ENCODE data around the gene VAMP5. TPM values are rescaled to one million over a fixed set of nuclear protein-coding genes. Genes with fewer than 3 reads are reported as not detected.

VAMP5 gene
- total and polyA plus RNA-seq, 2 of the 8 experiments (the other 6 are each of a cell fraction or from before 2014, with no cell fraction given), result 4.7 to 14.2 TPM

DNA sequence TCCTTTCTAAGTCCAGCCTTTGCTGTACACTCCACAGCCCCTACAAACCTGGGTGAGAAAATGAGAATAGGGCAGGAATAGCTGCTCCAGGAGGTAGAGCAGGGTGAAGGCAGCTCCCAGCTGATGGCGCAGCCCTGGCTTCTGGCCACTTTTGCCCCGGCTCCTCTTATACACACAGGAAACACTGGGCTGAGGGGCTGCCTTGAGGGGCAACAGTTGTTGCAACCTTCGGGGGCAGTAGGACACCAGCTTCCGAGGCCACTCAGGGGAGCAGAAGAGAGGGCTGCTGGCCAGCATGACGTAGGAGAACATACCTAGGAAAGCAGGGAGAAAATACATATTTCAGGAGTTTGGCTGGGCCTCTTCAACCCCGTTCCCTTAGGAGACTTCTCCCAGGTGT, 31.0 kb upstream of the VAMP5 start:
- no peaks in the 10 kb centered on the region for H3K4me1 ChIP-seq (replicated peaks in 1 of 4; ENCODE audit: control insufficient read depth in 3 of 4, insufficient read depth in 4 of 4, low read length in 3 of 4)
- no peak overlapping the region for H3K18ac ChIP-seq (ENCODE audit: extremely low read depth, low read length)
- no peak overlapping the region for H2BK15ac ChIP-seq (ENCODE audit: low read length)
- no peak overlapping the region for H2AK5ac ChIP-seq (ENCODE audit: low read depth, low read length)
- DNase-seq (ENCODE audit: low read depth in 1 of 2, low spot score in 2 of 2), result no peak
- no peak overlapping the region for H4K91ac ChIP-seq (replicated peaks; ENCODE audit: insufficient read length, low read length)
- H4K5ac ChIP-seq (ENCODE audit: insufficient read length, low read depth, low read length), result no peak overlapping the region
- H3K4ac ChIP-seq (replicated peaks; ENCODE audit: insufficient read length, low read depth, low read length), result no peak overlapping the region
- CTCF ChIA-PET (ENCODE audit: partially characterized antibody), result interaction anchor here (0.6 to 10.1 kb wide), 10 partner anchors 13 to 1070 kb away, joined by 3 to 259 read pairs (median 8); partner anchors contain the start of genes MAT2A and SH2D6
- no peak overlapping the region for H3K4me3 ChIP-seq (ENCODE audit: extremely low read depth in 1 of 4, insufficient read depth in 2 of 4, low read depth in 3 of 4, low read length in 4 of 4)
- no peak overlapping the region for H3K14ac ChIP-seq (ENCODE audit: insufficient read length)
- H3K79me1 ChIP-seq (ENCODE audit: low read depth, low read length), result no peaks in the 10 kb centered on the region
- no peak overlapping the region for H3K4me2 ChIP-seq (ENCODE audit: insufficient read depth in 1 of 2, low read depth in 2 of 2, low read length in 2 of 2)
- H3K27me3 ChIP-seq (replicated peaks in 1 of 4; ENCODE audit: control insufficient read depth in 3 of 4, extremely low read depth in 1 of 4, insufficient read depth in 3 of 4, low read length in 3 of 4), result no peaks in the 10 kb centered on the region
- no peak overlapping the region for H3K27ac ChIP-seq (ENCODE audit: low read depth, low read length)
- H2BK120ac ChIP-seq (replicated peaks; ENCODE audit: low read depth, low read length), result no peak overlapping the region
- H3K79me2 ChIP-seq (ENCODE audit: control insufficient read depth in 1 of 2, insufficient read depth in 2 of 2, low read length in 2 of 2), result no peaks in the 10 kb centered on the region
- no peak for TF ChIP-seq RXRA (IDR thresholded peaks at IDR 0.05; ENCODE audit: insufficient read depth, low read depth, low read length)
- no peak for TF ChIP-seq SIX5 (IDR thresholded peaks at IDR 0.05; ENCODE audit: low read depth, low read length)
- TF ChIP-seq BRCA1 (IDR thresholded peaks at IDR 0.05; ENCODE audit: low read depth, low read length), result no peak
- TF ChIP-seq EGR1 (IDR thresholded peaks at IDR 0.05; ENCODE audit: borderline replicate concordance, low read depth, low read length), result no peak
- TF ChIP-seq SIRT6 (IDR thresholded peaks at IDR 0.05; ENCODE audit: low read length), result no peak
- TF ChIP-seq CBX8 (IDR thresholded peaks at IDR 0.05; ENCODE audit: borderline replicate concordance, low read depth, low read length), result no peak
- H3K9me3 ChIP-seq (ENCODE audit: insufficient read depth in 2 of 2, low read depth in 1 of 2, low read length in 1 of 2), result no peaks in the 10 kb centered on the region
- H3K9ac ChIP-seq (replicated peaks in 1 of 4; ENCODE audit: extremely low read depth in 1 of 4, low read depth in 3 of 4, low read length in 3 of 4), result no peak overlapping the region
- POLR2A ChIA-PET (ENCODE audit: partially characterized antibody), result interaction anchor here (1.6 to 38.6 kb wide), 6 partner anchors 5 to 199 kb away, joined by 4 to 1889 read pairs (median 600); partner anchors contain the start of genes CAPG, ELMOD3, GGCX and MAT2A
- no peak overlapping the region for H2AFZ ChIP-seq (ENCODE audit: low read length)
- H3K23ac ChIP-seq (ENCODE audit: insufficient read length), result no peak overlapping the region
- H2BK5ac ChIP-seq (ENCODE audit: low read depth, low read length), result no peak overlapping the region
- peaks cover 21 to 45% (median 33%) of the 10 kb centered on the region in 4 experiments for H3K36me3 ChIP-seq (ENCODE audit: control insufficient read depth in 2 of 4, insufficient read depth in 4 of 4, low read length in 3 of 4)
- H2BK12ac ChIP-seq (ENCODE audit: low read depth, low read length), result no peak overlapping the region
- no peak for FAIRE-seq
- no peaks in the 10 kb centered on the region for H3K23me2 ChIP-seq (ENCODE audit: low read depth, low read length)
- WGBS, 2 experiments (ENCODE audit: extremely low coverage in 1 of 2, insufficient coverage in 1 of 2, insufficient read length in 1 of 2, insufficient replicate concordance in 2 of 2, low coverage in 1 of 2, low lambda C conversion rate in 2 of 2, missing lambda C conversion rate in 1 of 2), result 96% methylated on average over 4 of the region's 6 CpGs; no CpG with 5 or more reads in 1 of the 2 experiments
- H3K56ac ChIP-seq (replicated peaks; ENCODE audit: insufficient read length, low read depth, low read length), result no peak overlapping the region
- H4K20me1 ChIP-seq (replicated peaks in 1 of 2; ENCODE audit: control insufficient read depth in 1 of 2, insufficient read depth in 2 of 2, low read length in 2 of 2), result no peaks in the 10 kb centered on the region
- H2BK20ac ChIP-seq (ENCODE audit: low read length), result no peak overlapping the region
- no peak overlapping the region; the same call in 1 of the 2 replicates for H4K8ac ChIP-seq (ENCODE audit: extremely low read depth, insufficient read depth, low read length)

Data from H1 (cell line).